Stimulated activated CD4-positive, alpha-beta T cell treated with anti-CD3 and anti-CD28 coated beads, Interleukin-2, amount 100 ng/mL, for 48 hours (primary cell): ENCODE results near the gene MRPS24.
"Not testable (repeated sequence)": the region's sequence is repeated elsewhere in the genome, so short reads cannot be mapped to it uniquely, and the experiment has no call there.

ENCODE experiments used
- DNase-seq, 2 donors: peaks; one replicate each; pipeline ENCODE4 v3.0.0-alpha.2; 2020

The MRPS24 gene

GRCh38 chr7:43869006-43869866 lies at the start of gene MRPS24:
Gene MRPS24, minus strand, starts transcription at chr7:43869517. Its CDS starts 22 bp downstream, at chr7:43869495.
- DNase-seq, result peak; percentile 97

- no peak for DNase-seq
These were observed 46.6 kb upstream of the MRPS24 start for GRCh38 chr7:43915907-43916306.

- no peak for DNase-seq
These were observed 45.5 kb upstream of the MRPS24 start for GRCh38 chr7:43914795-43915194.

- DNase-seq, result peak; percentile 38 to 50
These were observed 37.2 kb upstream of the MRPS24 start, which contains the start of gene URGCP for GRCh38 chr7:43906331-43907010. Gene URGCP, minus strand, starts transcription at chr7:43906596. Its CDS starts 21 bp downstream, at chr7:43906575.

GRCh38 chr7:43905956-43906330 lies 36.6 kb upstream of the MRPS24 start:
- DNase-seq, result peak in 1 of 2 donors; percentile 23

- no peak for DNase-seq
These were observed 36.1 kb upstream of the MRPS24 start for GRCh38 chr7:43905209-43905946.

GRCh38 chr7:43904533-43905208 lies 35.4 kb upstream of the MRPS24 start:
- no peak for DNase-seq

GRCh38 chr7:43902542-43903054 lies 33.3 kb upstream of the MRPS24 start:
- DNase-seq, result no peak

GRCh38 chr7:43898571-43898970 lies 29.3 kb upstream of the MRPS24 start:
- DNase-seq, result not testable (repeated sequence)

GRCh38 chr7:43895847-43896415 lies 26.6 kb upstream of the MRPS24 start:
- DNase-seq, result no peak

GRCh38 chr7:43891069-43891955 lies 22.0 kb upstream of the MRPS24 start:
- DNase-seq, result no peak

GRCh38 chr7:43890468-43890867 lies 21.2 kb upstream of the MRPS24 start:
- DNase-seq, result no peak

GRCh38 chr7:43888993-43889945 lies 20.0 kb upstream of the MRPS24 start:
- DNase-seq, result no peak

GRCh38 chr7:43884617-43885016 lies 15.3 kb upstream of the MRPS24 start:
- no peak for DNase-seq

GRCh38 chr7:43884209-43884608 lies 14.9 kb upstream of the MRPS24 start:
- no peak for DNase-seq

- DNase-seq, result no peak
These were observed 11.3 kb upstream of the MRPS24 start for GRCh38 chr7:43880596-43880995.

GRCh38 chr7:43879477-43879876 lies 10.2 kb upstream of the MRPS24 start:
- no peak for DNase-seq

GRCh38 chr7:43878867-43879266 lies 9.6 kb upstream of the MRPS24 start:
- no peak for DNase-seq

- DNase-seq, result no peak
These were observed 8.9 kb upstream of the MRPS24 start for GRCh38 chr7:43877968-43878864.
